HG03108 (cell line): ENCODE measurements around the gene STK32C.
"Not testable (repeated sequence)": the region's sequence is repeated elsewhere in the genome, so short reads cannot be mapped to it uniquely, and the experiment has no call there.

ENCODE experiments used
- ATAC-seq: cut with Tn5 transposase; IDR thresholded peaks from one replicate; pipeline ENCODE4 v1.9.1; 2021; ENCODE audit warnings: moderate library complexity; ENCODE audit not compliant: unreplicated experiment

The STK32C gene

GRCh38 chr10:132269266-132270230 lies 38.2 kb downstream of the STK32C start:
- no peak for ATAC-seq

- not testable (repeated sequence) for ATAC-seq
These were observed 39.8 kb downstream of the STK32C start for GRCh38 chr10:132267916-132268315.

DNA sequence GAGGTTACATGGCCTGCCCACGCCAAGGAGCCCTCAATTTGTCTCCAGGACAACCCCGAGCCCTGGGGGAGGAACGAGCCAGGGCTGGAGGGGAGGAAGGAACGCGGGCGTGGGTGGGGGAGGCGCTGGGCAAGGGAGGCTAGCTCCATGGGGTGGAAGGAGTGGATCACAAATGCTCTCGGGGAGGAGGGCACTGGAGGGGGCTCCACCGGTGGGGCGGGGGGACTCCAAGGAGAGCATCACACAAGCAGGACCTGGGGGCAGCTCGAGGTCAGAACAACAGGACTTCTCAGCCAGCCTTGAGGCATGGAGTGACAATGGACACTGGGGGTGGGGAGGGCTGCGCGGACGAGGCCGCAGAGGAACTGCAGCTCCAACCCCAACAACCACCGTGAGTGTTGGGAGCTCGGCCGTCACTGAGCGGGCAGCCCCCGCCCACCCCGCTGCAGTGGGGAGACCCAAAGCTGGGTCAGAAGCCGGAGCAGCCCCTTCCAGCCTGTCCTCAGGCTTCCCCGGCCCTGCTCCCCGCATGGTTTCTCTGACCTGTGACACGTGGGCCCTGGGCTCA lies 41.1 kb downstream of the STK32C start:
- no peak for ATAC-seq

- ATAC-seq = no peak
These were observed 41.8 kb downstream of the STK32C start for GRCh38 chr10:132265890-132266496.

GRCh38 chr10:132264966-132265889 lies 42.5 kb downstream of the STK32C start:
- ATAC-seq = no peak

- no peak for ATAC-seq
These were observed 43.3 kb downstream of the STK32C start for GRCh38 chr10:132264306-132264950.

GRCh38 chr10:132263866-132264265 lies 43.9 kb downstream of the STK32C start:
- ATAC-seq = no peak

DNA sequence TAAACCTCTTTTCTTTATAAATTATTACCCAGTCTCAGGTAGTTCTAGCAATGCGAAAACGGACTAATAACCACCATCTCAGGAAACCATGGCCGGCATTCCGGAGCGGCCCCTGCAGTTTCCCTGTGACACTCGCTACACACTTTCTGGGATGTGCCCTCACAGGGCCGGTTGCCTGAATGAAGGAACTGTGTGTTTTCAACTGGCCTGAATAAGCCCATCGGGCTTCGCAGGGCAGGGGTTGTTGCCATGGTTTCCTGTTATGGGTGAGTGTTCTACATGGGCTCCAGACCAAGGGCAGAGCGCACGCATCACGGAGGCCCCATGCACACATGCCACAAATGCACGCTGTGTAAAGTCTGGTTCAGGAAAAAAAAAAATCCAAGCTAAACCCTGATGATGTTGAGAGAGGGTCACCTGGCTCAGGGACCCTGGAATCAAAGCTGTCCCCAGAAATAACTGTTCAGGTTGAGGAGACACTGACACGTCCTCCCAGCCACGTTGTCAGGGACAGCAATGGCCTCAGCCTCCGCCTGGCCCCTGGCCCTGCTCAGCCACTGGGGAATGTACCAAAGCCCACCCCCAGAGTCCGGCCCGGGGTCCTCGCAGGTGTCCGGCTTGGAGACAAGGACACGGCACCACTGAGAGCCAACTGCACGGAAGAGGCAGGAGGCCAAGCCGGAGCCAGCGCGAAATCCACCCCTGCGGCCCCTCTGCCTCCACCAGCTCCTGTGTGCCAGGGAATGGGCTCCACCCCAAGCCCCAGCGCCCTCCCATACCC lies 47.9 kb downstream of the STK32C start:
- no peak for ATAC-seq

GRCh38 chr10:132258423-132258822 lies 49.3 kb downstream of the STK32C start:
- ATAC-seq = no peak

DNA sequence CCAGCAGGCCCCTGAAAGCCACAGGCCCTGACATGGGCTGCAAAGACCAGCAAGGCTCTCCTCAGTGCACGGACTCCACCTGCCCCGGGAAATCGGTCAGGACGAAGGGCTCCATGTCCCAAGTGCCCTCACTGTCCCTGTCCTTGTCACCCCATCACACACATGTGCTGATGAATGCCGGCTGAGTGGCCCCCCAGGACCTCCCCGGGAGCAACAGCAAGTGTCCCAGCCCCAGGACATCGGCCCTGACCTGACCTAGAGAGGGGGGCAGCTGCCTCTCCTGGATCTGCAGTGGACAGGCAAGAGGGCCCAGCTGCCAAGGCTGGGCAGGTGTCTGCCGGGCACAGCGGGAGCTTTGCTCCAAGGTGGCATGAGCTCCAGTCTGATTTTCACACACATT lies 49.8 kb downstream of the STK32C start:
- ATAC-seq = no peak

GRCh38 chr10:132257271-132257670 lies 50.5 kb downstream of the STK32C start:
- no peak for ATAC-seq

DNA sequence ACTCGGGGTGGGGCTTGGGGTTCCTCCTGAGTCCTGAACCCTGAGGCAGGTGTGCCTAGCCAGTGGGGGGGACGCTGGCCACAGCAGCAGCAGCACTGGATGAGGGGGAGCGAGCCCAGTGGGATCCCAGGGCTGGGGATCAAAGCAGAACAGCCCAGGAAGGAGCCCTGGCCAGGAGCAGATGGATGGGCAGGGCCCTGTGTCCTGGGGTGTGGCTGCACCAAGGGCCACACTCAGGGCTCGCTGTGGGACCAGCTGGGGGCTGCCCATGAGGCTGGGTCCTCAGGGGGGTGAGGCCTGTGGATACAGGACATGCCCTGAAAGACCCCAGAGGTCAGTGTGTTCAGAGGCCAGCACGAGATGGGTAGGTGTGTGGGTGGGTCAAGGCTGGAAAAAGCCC lies 50.9 kb downstream of the STK32C start:
- ATAC-seq = no peak

- no peak for ATAC-seq
These were observed 52.0 kb downstream of the STK32C start for GRCh38 chr10:132255489-132256344.

DNA sequence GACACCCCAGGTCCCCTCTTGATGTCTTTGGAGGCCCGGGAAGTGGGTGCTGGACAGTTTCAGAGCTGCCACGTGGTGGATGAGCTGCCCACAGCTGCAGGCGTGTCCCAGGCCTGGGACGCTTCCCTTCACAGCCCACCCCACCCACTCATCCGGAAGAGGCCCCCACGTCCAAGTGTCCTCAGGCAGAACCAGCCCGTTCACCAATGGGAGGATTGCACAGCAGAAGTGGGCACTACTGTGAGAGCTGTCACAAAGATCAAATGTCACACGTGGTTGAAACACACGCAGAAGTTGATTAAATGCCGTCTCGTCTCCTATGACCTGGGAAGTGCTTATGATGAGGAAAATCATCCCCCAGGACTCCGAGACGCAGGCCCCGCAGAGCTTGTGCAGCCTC lies 52.9 kb downstream of the STK32C start:
- no peak for ATAC-seq

- no peak for ATAC-seq
These were observed 54.6 kb downstream of the STK32C start for GRCh38 chr10:132253092-132253687.

- no peak for ATAC-seq
These were observed 55.3 kb downstream of the STK32C start for GRCh38 chr10:132252412-132252811.

- no peak for ATAC-seq
These were observed 55.8 kb downstream of the STK32C start for GRCh38 chr10:132251928-132252327.
